AG04450 (cell line): ENCODE measurements around the gene OMP. TPM values are rescaled to one million over a fixed set of nuclear protein-coding genes. Genes with fewer than 3 reads are reported as not detected.
"Not testable (repeated sequence)": the region's sequence is repeated elsewhere in the genome, so short reads cannot be mapped to it uniquely, and the experiment has no call there.

Experiments
- CTCF ChIA-PET: fragments of 300-600, 350-600 bp; formaldehyde crosslinking; extraction: SDS; loops from one replicate; lab custom pipeline; 2022; ENCODE audit warnings: antibody characterized with exemption, inconsistent platforms; lab: Charles Lee
- POLR2A ChIA-PET: fragments of 350-600 bp; formaldehyde crosslinking; extraction: SDS; loops from one replicate; lab custom pipeline; 2021; ENCODE audit warnings: antibody characterized with exemption, inconsistent platforms; lab: Yijun Ruan, JAX
- DNase-seq: peaks from one replicate; pipeline ENCODE4 v3.0.0-alpha.2; 2011; ENCODE audit warnings: low read depth, low spot score
- H3K27ac ChIP-seq: one replicate; pipeline ENCODE4 v1.5.1; 2012; ENCODE audit warnings: low read depth, low read length, control low read depth
- H3K27me3 ChIP-seq: one replicate; pipeline ENCODE4 v1.6.0; 2012; ENCODE audit warnings: low read length; ENCODE audit not compliant: control insufficient read depth, insufficient read depth
- H3K4me3 ChIP-seq: 2 replicates; pipeline ENCODE4 v1.5.1; 2011; ENCODE audit warnings: mild to moderate bottlenecking, low read depth, low read length, control low read depth
- H3K9me3 ChIP-seq: 2 replicates; pipeline ENCODE4 v1.5.1; 2012; ENCODE audit warnings: low read length; ENCODE audit not compliant: control insufficient read depth, insufficient read depth
- CTCF ChIP-seq: IDR thresholded peaks from 2 replicates; pipeline ENCODE4 v1.5.1; 2011; ENCODE audit warnings: low read depth, low read length, control low read depth, inconsistent platforms
- polyA plus RNA-seq: library from polyadenylated mRNA; depleted of rRNA; stranded (reverse); fragments of >200 nt; gene quantifications from 2 replicates; pipeline ENCODE4 v1.2.3, GENCODE V29; 2011

OMP gene
- polyA plus RNA-seq, 1 experiment: not detected

GRCh38 chr11:77095551-77096490, 6.8 kb upstream of the OMP start:
- no peak overlapping the region for H3K27ac ChIP-seq
- no peak overlapping the region for H3K4me3 ChIP-seq
- no peaks in the 10 kb centered on the region for H3K9me3 ChIP-seq
- CTCF ChIA-PET: interaction anchor here (1.3 to 1.5 kb wide), 2 partner anchors 48 kb away, joined by 4 to 5 read pairs; no protein-coding TSS in a partner anchor
- DNase-seq: no peak
- TF ChIP-seq CTCF: no peak
- no peaks in the 10 kb centered on the region for H3K27me3 ChIP-seq
- POLR2A ChIA-PET: no interaction called here

- no peak overlapping the region for H3K27ac ChIP-seq
- H3K9me3 ChIP-seq: no peaks in the 10 kb centered on the region
- no peak for TF ChIP-seq CTCF
- CTCF ChIA-PET: interaction anchor here (1.3 kb wide), 1 partner anchor 49 kb away, joined by 5 read pairs; no protein-coding TSS in a partner anchor
- H3K4me3 ChIP-seq: no peak overlapping the region
- POLR2A ChIA-PET: no interaction called here
- H3K27me3 ChIP-seq: no peaks in the 10 kb centered on the region
- no peak for DNase-seq
Measured at GRCh38 chr11:77096591-77097019, 6.0 kb upstream of the OMP start.

GRCh38 chr11:77097180-77097579, 5.5 kb upstream of the OMP start:
- H3K27ac ChIP-seq, POLR2A ChIA-PET, DNase-seq, H3K4me3 ChIP-seq, H3K27me3 ChIP-seq, H3K9me3 ChIP-seq: not testable (repeated sequence)
- CTCF ChIA-PET: interaction anchor here (1.3 kb wide), 1 partner anchor 50 kb away, joined by 5 read pairs; no protein-coding TSS in a partner anchor

GRCh38 chr11:77100166-77101042, 2.2 kb upstream of the OMP start:
- CTCF ChIA-PET: interaction anchor here (0.8 to 2.4 kb wide), 8 partner anchors 9 to 448 kb away, joined by 3 to 12 read pairs (median 4); no protein-coding TSS in a partner anchor

More at GRCh38 chr11:77100166-77101042, 2.2 kb upstream of the OMP start:
- no peak overlapping the region for H3K4me3 ChIP-seq
- TF ChIP-seq CTCF: no peak
- no peak for DNase-seq
- POLR2A ChIA-PET: no interaction called here
- no peaks in the 10 kb centered on the region; the same call in 1 of the 2 replicates for H3K9me3 ChIP-seq
- no peak overlapping the region for H3K27ac ChIP-seq
- H3K27me3 ChIP-seq: no peaks in the 10 kb centered on the region
